BE2C (cell line): ENCODE results near the gene GPRIN1.
A peak's percentile ranks its signal among the peaks of the same experiment; 100 is the strongest.

Experiments used
- DNase-seq: peaks from one replicate; pipeline ENCODE4 v3.0.0-alpha.2; 2020
- H3K27me3 ChIP-seq: fragments of 250-450 bp; sonication (Bioruptor Pico); 2 replicates; pipeline ENCODE4 v1.5.1; 2020; ENCODE audit warnings: mild to moderate bottlenecking
- H3K36me3 ChIP-seq: fragments of 250-450 bp; sonication (Bioruptor Pico); 2 replicates; pipeline ENCODE4 v1.5.1; 2020; ENCODE audit warnings: mild to moderate bottlenecking
- H3K4me1 ChIP-seq: fragments of 250-450 bp; sonication (Bioruptor Pico); 2 replicates; pipeline ENCODE4 v1.5.1; 2020
- H3K4me3 ChIP-seq: 2 replicates; pipeline ENCODE4 v1.5.1; 2011; ENCODE audit warnings: low read depth, low read length
- H3K9me3 ChIP-seq: fragments of 250-450 bp; sonication (Bioruptor Pico); 2 replicates; pipeline ENCODE4 v1.5.1; 2020
- CTCF ChIP-seq: IDR thresholded peaks from 2 replicates; pipeline ENCODE4 v1.5.1; 2012; ENCODE audit warnings: mild to moderate bottlenecking, low read depth, low read length

The GPRIN1 gene

GRCh38 chr5:176610435-176610773 lies 448 bp upstream of the GPRIN1 start:
- Histone ChIP-seq H3K4me3 (peak overlapping the region; percentile 68), H3K27me3 (no peaks in the 10 kb centered on the region), H3K4me1 (peaks cover 19% of the 10 kb centered on the region), H3K36me3 (no peaks in the 10 kb centered on the region), H3K9me3 (no peaks in the 10 kb centered on the region)
- no peak for TF ChIP-seq CTCF
- peak; percentile 57 for DNase-seq

GRCh38 chr5:176608937-176609723 lies 826 bp downstream of the GPRIN1 start:
- peaks cover 17% of the 10 kb centered on the region for H3K4me1 ChIP-seq
- H3K36me3 ChIP-seq: no peaks in the 10 kb centered on the region
- no peak for TF ChIP-seq CTCF
- H3K4me3 ChIP-seq: peak overlapping the region; percentile 77
- H3K9me3 ChIP-seq: no peaks in the 10 kb centered on the region
- no peaks in the 10 kb centered on the region for H3K27me3 ChIP-seq
- peak; percentile 62 for DNase-seq

- no peak for TF ChIP-seq CTCF
- Histone ChIP-seq H3K36me3 (no peaks in the 10 kb centered on the region), H3K4me1 (peaks cover 11% of the 10 kb centered on the region), H3K9me3 (no peaks in the 10 kb centered on the region), H3K27me3 (no peaks in the 10 kb centered on the region), H3K4me3 (no peak overlapping the region)
- no peak for DNase-seq
These were observed 1.7 kb downstream of the GPRIN1 start for GRCh38 chr5:176608142-176608705.

- no peaks in the 10 kb centered on the region for H3K9me3 ChIP-seq
- no peak overlapping the region for H3K4me3 ChIP-seq
- TF ChIP-seq CTCF: no peak
- no peaks in the 10 kb centered on the region for H3K36me3 ChIP-seq
- no peaks in the 10 kb centered on the region for H3K27me3 ChIP-seq
- DNase-seq: no peak
- peaks cover 11% of the 10 kb centered on the region for H3K4me1 ChIP-seq
These were observed 3.1 kb downstream of the GPRIN1 start for GRCh38 chr5:176606875-176607274.

GRCh38 chr5:176606032-176606431 lies 3.9 kb downstream of the GPRIN1 start:
- Histone ChIP-seq H3K4me3 (no peak overlapping the region), H3K4me1 (peaks cover 11% of the 10 kb centered on the region), H3K36me3 (no peaks in the 10 kb centered on the region), H3K9me3 (no peaks in the 10 kb centered on the region), H3K27me3 (no peaks in the 10 kb centered on the region)
- TF ChIP-seq CTCF: no peak
- DNase-seq: peak; percentile 54

- Histone ChIP-seq H3K4me3 (no peak overlapping the region), H3K4me1 (peaks cover 9% of the 10 kb centered on the region), H3K36me3 (peaks cover 16% of the 10 kb centered on the region), H3K27me3 (no peaks in the 10 kb centered on the region), H3K9me3 (no peaks in the 10 kb centered on the region)
- no peak for DNase-seq
- TF ChIP-seq CTCF: no peak
These were observed 6.9 kb downstream of the GPRIN1 start for GRCh38 chr5:176603091-176603490.
